Measurements from ENCODE around the gene KBTBD7. TPM values are rescaled to one million over a fixed set of nuclear protein-coding genes. Genes with fewer than 3 reads are reported as not detected.

Gene KBTBD7
- polyA plus RNA-seq, 3 donors = 0.43 to 7.7 (median 5.5) TPM

- WGBS (ENCODE audit: insufficient coverage) = 100% methylated on average over 2 of the region's 4 CpGs
- no peak overlapping the region for H3K9ac ChIP-seq (ENCODE audit: insufficient read depth, low read length, poor library complexity, severe bottlenecking)
- Mint-ChIP-seq H3K4me1 (peaks cover 5% of the 10 kb centered on the region), H3K9me3 (peaks cover 0 to 8% (median 0%) of the 10 kb centered on the region in 7 donors), H3K27ac (no peak overlapping the region), H3K27me3 (ENCODE audit: low read depth in 3 of 3) (peaks cover 2 to 3% (median 2%) of the 10 kb centered on the region in 3 donors), H3K36me3 (no peaks in the 10 kb centered on the region), H3K4me3 (no peak overlapping the region)
- no peak overlapping the region for H3K27ac ChIP-seq (ENCODE audit: low read depth in 1 of 2, low read length in 2 of 2)
- intact Hi-C loops (cut with micrococcal nuclease) = no loop called here
- no peak for DNase-seq
- no peak for TF ChIP-seq CTCF (IDR thresholded peaks at IDR 0.05)
- H3K4me2 ChIP-seq (replicated peaks; ENCODE audit: extremely low read depth, low read length, poor library complexity, severe bottlenecking) = no peak overlapping the region
- no peaks in the 10 kb centered on the region for H4K20me1 ChIP-seq (ENCODE audit: insufficient read depth, low read length)
- H3K4me1 ChIP-seq (ENCODE audit: control insufficient read depth in 1 of 2, insufficient read depth in 2 of 2, low read length in 2 of 2) = no peaks in the 10 kb centered on the region
- no peaks in the 10 kb centered on the region for H3K36me3 ChIP-seq (replicated peaks in 1 of 2; ENCODE audit: control insufficient read depth in 1 of 2, insufficient read depth in 2 of 2, low read length in 2 of 2)
- H3K79me2 ChIP-seq (ENCODE audit: insufficient read depth, low read length) = no peaks in the 10 kb centered on the region
- peak overlapping the region; percentile 9 for H2AFZ ChIP-seq (ENCODE audit: insufficient read depth, low read depth, low read length, poor library complexity, severe bottlenecking)
- no peak overlapping the region for H3K4me3 ChIP-seq (replicated peaks in 1 of 3; ENCODE audit: low read depth in 2 of 3, low read length in 3 of 3)
- no peaks in the 10 kb centered on the region for H3K9me3 ChIP-seq (replicated peaks in 1 of 2; ENCODE audit: control insufficient read depth in 1 of 2, insufficient read depth in 1 of 2, low read length in 2 of 2)
- H3K27me3 ChIP-seq (ENCODE audit: control insufficient read depth in 2 of 2, insufficient read depth in 2 of 2, low read length in 2 of 2) = no peaks in the 10 kb centered on the region
Measured at GRCh38 chr13:41200126-41200525, 5.8 kb upstream of the KBTBD7 start.

- Histone ChIP-seq H4K20me1 (ENCODE audit: insufficient read depth, low read length) (no peaks in the 10 kb centered on the region), H3K27me3 (ENCODE audit: control insufficient read depth in 2 of 2, insufficient read depth in 2 of 2, low read length in 2 of 2) (no peaks in the 10 kb centered on the region), H3K4me2 (replicated peaks; ENCODE audit: extremely low read depth, low read length, poor library complexity, severe bottlenecking) (no peak overlapping the region), H3K9me3 (replicated peaks in 1 of 2; ENCODE audit: control insufficient read depth in 1 of 2, insufficient read depth in 1 of 2, low read length in 2 of 2) (no peaks in the 10 kb centered on the region), H3K36me3 (replicated peaks in 1 of 2; ENCODE audit: control insufficient read depth in 1 of 2, insufficient read depth in 2 of 2, low read length in 2 of 2) (no peaks in the 10 kb centered on the region), H3K27ac (ENCODE audit: low read depth in 1 of 2, low read length in 2 of 2) (no peak overlapping the region), H3K4me3 (replicated peaks in 1 of 3; ENCODE audit: low read depth in 2 of 3, low read length in 3 of 3) (no peak overlapping the region), H3K4me1 (ENCODE audit: control insufficient read depth in 1 of 2, insufficient read depth in 2 of 2, low read length in 2 of 2) (peaks cover 0 to 2% of the 10 kb centered on the region in 2 donors), H3K79me2 (ENCODE audit: insufficient read depth, low read length) (no peaks in the 10 kb centered on the region), H2AFZ (ENCODE audit: insufficient read depth, low read depth, low read length, poor library complexity, severe bottlenecking) (peak overlapping the region; percentile 9), H3K9ac (ENCODE audit: insufficient read depth, low read length, poor library complexity, severe bottlenecking) (no peak overlapping the region)
- no peak for DNase-seq
- H3K27me3 Mint-ChIP-seq (ENCODE audit: low read depth in 3 of 3) = peaks cover 2 to 3% (median 2%) of the 10 kb centered on the region in 3 donors
- intact Hi-C loops (cut with micrococcal nuclease) = loop anchor here in 1 of 2 donors (10.0 kb wide), 1 partner anchor 65 kb away; the partner anchor contains the start of gene MTRF1
- H3K27ac Mint-ChIP-seq = no peak overlapping the region
- no peak for TF ChIP-seq CTCF (IDR thresholded peaks at IDR 0.05)
- H3K9me3 Mint-ChIP-seq = peaks cover 0 to 8% (median 0%) of the 10 kb centered on the region in 7 donors
- WGBS (ENCODE audit: insufficient coverage) = no CpG with 5 or more reads among the region's 2 CpGs
- peaks cover 8% of the 10 kb centered on the region for H3K4me1 Mint-ChIP-seq
- H3K36me3 Mint-ChIP-seq = no peaks in the 10 kb centered on the region
- H3K4me3 Mint-ChIP-seq = no peak overlapping the region
Measured at GRCh38 chr13:41199526-41199925, 5.2 kb upstream of the KBTBD7 start.
